22Rv1 (cell line): ENCODE results near the gene PIK3R5.

ENCODE experiments used
- ZFX ChIP-seq: fragments of 450-650 bp; IDR thresholded peaks from 2 replicates; pipeline ENCODE4 v1.6.1; 2017; ENCODE audit warnings: antibody characterized with exemption, borderline replicate concordance
- TF ChIP-seq, protein P1 (sequence below): fragments of 450-650 bp; IDR thresholded peaks from 2 replicates; pipeline ENCODE4 v1.5.1; 2017; ENCODE audit warnings: mild to moderate bottlenecking

GRCh38 chr17:8841844-8842243 lies 123.7 kb downstream of the PIK3R5 start:
- TF ChIP-seq, protein P1, sequence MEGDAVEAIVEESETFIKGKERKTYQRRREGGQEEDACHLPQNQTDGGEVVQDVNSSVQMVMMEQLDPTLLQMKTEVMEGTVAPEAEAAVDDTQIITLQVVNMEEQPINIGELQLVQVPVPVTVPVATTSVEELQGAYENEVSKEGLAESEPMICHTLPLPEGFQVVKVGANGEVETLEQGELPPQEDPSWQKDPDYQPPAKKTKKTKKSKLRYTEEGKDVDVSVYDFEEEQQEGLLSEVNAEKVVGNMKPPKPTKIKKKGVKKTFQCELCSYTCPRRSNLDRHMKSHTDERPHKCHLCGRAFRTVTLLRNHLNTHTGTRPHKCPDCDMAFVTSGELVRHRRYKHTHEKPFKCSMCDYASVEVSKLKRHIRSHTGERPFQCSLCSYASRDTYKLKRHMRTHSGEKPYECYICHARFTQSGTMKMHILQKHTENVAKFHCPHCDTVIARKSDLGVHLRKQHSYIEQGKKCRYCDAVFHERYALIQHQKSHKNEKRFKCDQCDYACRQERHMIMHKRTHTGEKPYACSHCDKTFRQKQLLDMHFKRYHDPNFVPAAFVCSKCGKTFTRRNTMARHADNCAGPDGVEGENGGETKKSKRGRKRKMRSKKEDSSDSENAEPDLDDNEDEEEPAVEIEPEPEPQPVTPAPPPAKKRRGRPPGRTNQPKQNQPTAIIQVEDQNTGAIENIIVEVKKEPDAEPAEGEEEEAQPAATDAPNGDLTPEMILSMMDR: no peak
- TF ChIP-seq ZFX: no peak
